ENCODE data around the gene ANXA4. TPM values are rescaled to one million over a fixed set of nuclear protein-coding genes. Genes with fewer than 3 reads are reported as not detected.
"Not testable (repeated sequence)": the region's sequence is repeated elsewhere in the genome, so short reads cannot be mapped to it uniquely, and the experiment has no call there.

ANXA4 gene
- total and polyA plus RNA-seq, 4 donors = 19.5 to 61.4 (median 22.6) TPM

DNA sequence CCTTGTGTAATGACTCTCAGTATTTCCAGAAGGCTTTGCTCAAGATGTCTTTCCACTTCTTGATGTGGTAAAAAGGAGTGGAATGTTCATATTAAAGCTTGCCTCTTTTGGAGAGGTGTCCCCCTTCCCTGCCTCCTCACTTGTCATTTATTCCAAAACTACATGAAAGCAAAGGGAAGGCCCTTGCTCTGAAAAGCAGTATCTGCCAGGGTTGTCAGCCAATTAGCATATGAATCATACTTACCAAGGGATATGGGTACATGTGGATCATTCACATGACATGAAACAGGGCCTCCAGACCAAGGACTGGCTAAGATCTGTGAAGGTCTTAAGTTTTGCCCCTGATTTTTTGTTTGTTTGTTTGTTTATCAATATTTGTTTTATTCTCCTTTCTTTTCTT, 31.3 kb downstream of the ANXA4 start:
- Histone ChIP-seq H3K36me3 (ENCODE audit: control insufficient read depth, insufficient read depth, low read length) (no peaks in the 10 kb centered on the region), H3K9me3 (ENCODE audit: control insufficient read depth, insufficient read depth, low read length) (peaks cover 2% of the 10 kb centered on the region), H3K4me3 (ENCODE audit: low read depth, low read length) (no peak overlapping the region), H3K27ac (ENCODE audit: low read depth, low read length) (no peak overlapping the region), H3K4me1 (ENCODE audit: control insufficient read depth, insufficient read depth, low read length) (no peaks in the 10 kb centered on the region), H3K27me3 (ENCODE audit: control insufficient read depth, insufficient read depth, low read length) (no peaks in the 10 kb centered on the region)
- DNase-seq (ENCODE audit: low read depth in 4 of 6, low spot score in 6 of 6) = no peak

GRCh38 chr2:69774258-69774983, 32.5 kb downstream of the ANXA4 start:
- not testable (repeated sequence) for H3K4me1 ChIP-seq (ENCODE audit: control insufficient read depth, insufficient read depth, low read length); H3K9me3 ChIP-seq (ENCODE audit: control insufficient read depth, insufficient read depth, low read length); H3K27me3 ChIP-seq (ENCODE audit: control insufficient read depth, insufficient read depth, low read length); H3K4me3 ChIP-seq (ENCODE audit: low read depth, low read length); H3K36me3 ChIP-seq (ENCODE audit: control insufficient read depth, insufficient read depth, low read length); DNase-seq (ENCODE audit: low read depth in 4 of 6, low spot score in 6 of 6); H3K27ac ChIP-seq (ENCODE audit: low read depth, low read length)
- 98% methylated on average over 6 of the region's 13 CpGs for WGBS (ENCODE audit: insufficient coverage)

DNA sequence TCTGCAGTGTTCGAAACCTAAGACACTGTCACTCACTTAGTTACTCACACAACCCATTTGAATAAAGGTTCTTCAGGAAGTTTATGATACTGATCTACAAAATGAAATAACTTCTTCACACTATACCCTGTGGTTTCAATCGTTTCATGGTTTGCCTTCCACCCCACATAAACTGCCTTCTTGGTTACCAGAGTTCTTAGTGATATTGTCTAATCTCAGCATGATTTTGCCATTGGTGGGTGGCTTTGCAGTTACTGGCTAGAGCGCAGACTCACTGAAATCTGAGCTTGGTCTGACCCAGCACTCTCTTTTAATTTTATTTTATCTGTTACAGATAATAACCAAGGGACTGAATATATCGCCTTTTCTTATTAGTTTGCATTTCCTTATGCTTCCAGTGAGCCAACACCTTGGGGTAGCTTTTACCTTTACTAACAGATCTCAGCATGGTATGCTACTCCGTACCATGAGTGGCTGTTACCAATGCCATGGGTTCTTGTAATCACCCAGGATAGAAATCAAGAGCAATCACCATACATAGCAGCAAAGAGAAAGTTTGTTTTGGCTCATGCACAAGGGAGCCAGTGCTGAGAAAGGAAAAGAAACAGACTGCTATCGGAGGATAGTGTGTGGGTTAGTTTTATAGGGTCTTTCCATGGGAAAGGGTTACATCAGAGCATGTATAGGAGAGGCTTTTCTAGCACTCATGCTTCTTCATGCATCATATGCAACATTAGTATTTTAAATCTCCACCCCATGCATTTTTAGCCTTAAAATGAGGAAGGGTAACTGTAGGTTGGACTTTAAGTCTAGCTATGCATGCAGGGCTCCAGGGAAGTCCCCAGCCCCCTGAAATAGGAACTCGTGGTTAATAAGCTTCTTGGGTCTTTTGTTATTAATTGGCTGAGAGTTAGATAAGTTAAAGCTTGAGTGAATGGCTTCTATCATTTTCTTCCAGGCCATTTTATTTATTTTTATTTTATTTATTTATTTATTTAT, 33.3 kb downstream of the ANXA4 start:
- 80% methylated on average over 1 of the region's 7 CpGs for WGBS (ENCODE audit: insufficient coverage)
- H3K27ac ChIP-seq (ENCODE audit: low read depth, low read length) = no peak overlapping the region
- no peak for DNase-seq (ENCODE audit: low read depth in 4 of 6, low spot score in 6 of 6)
- no peak overlapping the region for H3K4me3 ChIP-seq (ENCODE audit: low read depth, low read length)
- peaks cover 2% of the 10 kb centered on the region for H3K9me3 ChIP-seq (ENCODE audit: control insufficient read depth, insufficient read depth, low read length)
- no peaks in the 10 kb centered on the region for H3K27me3 ChIP-seq (ENCODE audit: control insufficient read depth, insufficient read depth, low read length)
- no peaks in the 10 kb centered on the region for H3K36me3 ChIP-seq (ENCODE audit: control insufficient read depth, insufficient read depth, low read length)
- no peaks in the 10 kb centered on the region for H3K4me1 ChIP-seq (ENCODE audit: control insufficient read depth, insufficient read depth, low read length)

DNA sequence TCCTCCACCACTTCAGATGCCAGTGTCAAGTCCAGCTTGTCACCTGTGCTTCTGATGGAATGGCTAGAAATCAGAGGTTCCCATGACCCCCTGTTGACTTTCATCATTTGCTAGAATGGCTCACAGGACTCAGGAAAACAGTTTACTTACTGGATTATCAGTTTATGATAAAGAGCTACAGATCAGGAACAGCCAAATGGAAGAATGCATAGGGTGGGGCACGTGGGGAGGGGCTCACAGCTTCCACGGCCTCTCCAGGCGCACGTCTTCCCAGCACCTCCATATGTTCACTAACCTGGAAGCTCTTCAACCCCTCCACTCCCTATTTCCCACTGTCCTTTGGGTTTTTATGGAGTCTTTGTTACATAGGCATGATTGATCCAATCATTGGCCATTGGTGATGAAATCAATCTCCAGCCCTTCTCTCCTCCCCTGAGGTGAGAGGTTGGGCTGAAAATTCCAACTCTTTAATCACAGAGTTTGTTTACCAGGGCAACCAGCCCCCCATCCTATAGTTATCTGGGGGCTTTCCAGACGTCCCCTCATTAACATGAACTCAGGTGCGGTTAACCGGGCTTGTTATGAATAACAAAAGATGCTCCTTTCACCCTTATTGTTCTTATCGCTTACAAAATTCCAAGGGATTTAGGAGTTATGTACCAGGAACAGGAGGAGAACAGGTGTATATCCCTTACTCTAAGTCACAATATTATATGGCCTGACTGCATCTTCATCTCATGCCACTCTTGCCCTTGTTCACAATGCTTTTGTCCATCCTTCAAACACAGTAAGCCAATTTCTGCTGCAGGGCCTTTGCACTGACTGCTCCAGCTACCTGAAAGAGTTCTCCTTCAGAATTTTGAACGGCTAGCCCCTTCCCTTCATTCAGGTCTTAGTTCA, 35.2 kb downstream of the ANXA4 start:
- Histone ChIP-seq H3K27me3 (ENCODE audit: control insufficient read depth, insufficient read depth, low read length) (no peaks in the 10 kb centered on the region), H3K36me3 (ENCODE audit: control insufficient read depth, insufficient read depth, low read length) (no peaks in the 10 kb centered on the region), H3K27ac (ENCODE audit: low read depth, low read length) (no peak overlapping the region), H3K4me3 (ENCODE audit: low read depth, low read length) (no peak overlapping the region), H3K9me3 (ENCODE audit: control insufficient read depth, insufficient read depth, low read length) (peaks cover 2% of the 10 kb centered on the region), H3K4me1 (ENCODE audit: control insufficient read depth, insufficient read depth, low read length) (no peaks in the 10 kb centered on the region)
- no peak for DNase-seq (ENCODE audit: low read depth in 4 of 6, low spot score in 6 of 6)
- WGBS (ENCODE audit: insufficient coverage) = 100% methylated on average over 1 of the region's 9 CpGs

DNA sequence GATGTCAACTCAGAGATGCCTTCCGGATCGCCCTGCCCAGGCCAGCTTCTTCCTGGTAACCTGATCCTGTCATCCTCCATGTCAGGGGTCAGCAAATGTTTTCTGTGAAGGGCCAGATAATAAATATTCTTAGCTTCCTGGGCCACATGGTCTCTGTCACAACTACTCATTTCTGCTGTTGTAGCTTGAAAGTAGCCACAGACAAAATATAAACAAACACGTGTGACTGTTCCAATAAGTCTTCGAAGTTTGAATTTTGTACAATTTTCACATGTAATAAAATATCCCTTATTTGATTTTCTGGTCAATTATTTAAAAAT, 35.8 kb downstream of the ANXA4 start:
- Histone ChIP-seq H3K27ac (ENCODE audit: low read depth, low read length) (no peak overlapping the region), H3K4me1 (ENCODE audit: control insufficient read depth, insufficient read depth, low read length) (no peaks in the 10 kb centered on the region), H3K36me3 (ENCODE audit: control insufficient read depth, insufficient read depth, low read length) (no peaks in the 10 kb centered on the region), H3K27me3 (ENCODE audit: control insufficient read depth, insufficient read depth, low read length) (no peaks in the 10 kb centered on the region), H3K4me3 (ENCODE audit: low read depth, low read length) (no peak overlapping the region), H3K9me3 (ENCODE audit: control insufficient read depth, insufficient read depth, low read length) (peaks cover 2% of the 10 kb centered on the region)
- WGBS (ENCODE audit: insufficient coverage) = 90% methylated on average over 2 of the region's 4 CpGs
- no peak for DNase-seq (ENCODE audit: low read depth in 4 of 6, low spot score in 6 of 6)

GRCh38 chr2:69779258-69780001, 37.5 kb downstream of the ANXA4 start:
- no peaks in the 10 kb centered on the region for H3K27me3 ChIP-seq (ENCODE audit: control insufficient read depth, insufficient read depth, low read length)
- no peaks in the 10 kb centered on the region for H3K4me1 ChIP-seq (ENCODE audit: control insufficient read depth, insufficient read depth, low read length)
- WGBS (ENCODE audit: insufficient coverage) = 87% methylated on average over 3 of the region's 5 CpGs
- no peak overlapping the region for H3K4me3 ChIP-seq (ENCODE audit: low read depth, low read length)
- DNase-seq (ENCODE audit: low read depth in 4 of 6, low spot score in 6 of 6) = no peak
- no peak overlapping the region for H3K27ac ChIP-seq (ENCODE audit: low read depth, low read length)
- no peaks in the 10 kb centered on the region for H3K36me3 ChIP-seq (ENCODE audit: control insufficient read depth, insufficient read depth, low read length)
- peaks cover 2% of the 10 kb centered on the region for H3K9me3 ChIP-seq (ENCODE audit: control insufficient read depth, insufficient read depth, low read length)

DNA sequence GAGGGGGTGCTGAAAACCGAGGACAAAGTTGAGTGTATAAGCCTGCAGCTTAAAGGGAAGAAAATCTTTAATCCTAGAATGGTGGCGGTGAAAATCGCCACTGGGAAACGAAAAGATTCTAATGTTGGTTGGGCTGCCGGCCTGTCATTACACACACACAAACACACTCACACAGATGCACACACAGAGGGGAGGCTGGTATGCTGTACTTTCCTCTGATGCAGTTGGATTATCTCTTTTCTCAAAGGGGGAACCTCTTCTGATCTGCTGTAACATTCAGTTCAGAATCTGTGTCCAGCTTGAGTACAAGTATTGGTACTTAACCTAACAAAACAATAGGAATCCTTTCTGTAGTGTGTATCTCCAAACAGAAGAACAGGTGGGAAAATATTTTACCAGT, 39.0 kb downstream of the ANXA4 start:
- no peak for DNase-seq (ENCODE audit: low read depth in 4 of 6, low spot score in 6 of 6)
- Histone ChIP-seq H3K27ac (ENCODE audit: low read depth, low read length) (no peak overlapping the region), H3K4me1 (ENCODE audit: control insufficient read depth, insufficient read depth, low read length) (no peaks in the 10 kb centered on the region), H3K27me3 (ENCODE audit: control insufficient read depth, insufficient read depth, low read length) (no peaks in the 10 kb centered on the region), H3K36me3 (ENCODE audit: control insufficient read depth, insufficient read depth, low read length) (no peaks in the 10 kb centered on the region), H3K9me3 (ENCODE audit: control insufficient read depth, insufficient read depth, low read length) (peaks cover 2% of the 10 kb centered on the region), H3K4me3 (ENCODE audit: low read depth, low read length) (no peak overlapping the region)
- 60% methylated on average over 1 of the region's 5 CpGs for WGBS (ENCODE audit: insufficient coverage)

GRCh38 chr2:69781321-69782248, 39.7 kb downstream of the ANXA4 start:
- Histone ChIP-seq H3K27ac (ENCODE audit: low read depth, low read length) (no peak overlapping the region), H3K4me3 (ENCODE audit: low read depth, low read length) (no peak overlapping the region), H3K9me3 (ENCODE audit: control insufficient read depth, insufficient read depth, low read length) (peaks cover 2% of the 10 kb centered on the region), H3K27me3 (ENCODE audit: control insufficient read depth, insufficient read depth, low read length) (no peaks in the 10 kb centered on the region), H3K36me3 (ENCODE audit: control insufficient read depth, insufficient read depth, low read length) (no peaks in the 10 kb centered on the region), H3K4me1 (ENCODE audit: control insufficient read depth, insufficient read depth, low read length) (no peaks in the 10 kb centered on the region)
- no peak for DNase-seq (ENCODE audit: low read depth in 4 of 6, low spot score in 6 of 6)
- WGBS (ENCODE audit: insufficient coverage) = 63% methylated on average over 2 of the region's 5 CpGs

All from spinal cord (tissue), 10 donors.